ENCODE results near the gene NFE2L1.

GRCh38 chr17:48045316-48046001, 2.7 kb upstream of the NFE2L1 start:
- TF ChIP-seq CTCF (IDR thresholded peaks at IDR 0.05) (no peak), ZFX (IDR thresholded peaks at IDR 0.05; ENCODE audit: borderline replicate concordance) (no peak)

All from 22Rv1 (cell line).